C1 segment of cervical spinal cord (tissue), 14 donors: Measurements from ENCODE around the gene PSAP.
A peak's percentile ranks its signal among the peaks of the same experiment; 100 is the strongest.

Experiments used
- DNase-seq, 14 donors: peaks; one replicate each; lab custom pipeline; 2025; lab: John Stamatoyannopoulos, UW

Gene PSAP

DNA sequence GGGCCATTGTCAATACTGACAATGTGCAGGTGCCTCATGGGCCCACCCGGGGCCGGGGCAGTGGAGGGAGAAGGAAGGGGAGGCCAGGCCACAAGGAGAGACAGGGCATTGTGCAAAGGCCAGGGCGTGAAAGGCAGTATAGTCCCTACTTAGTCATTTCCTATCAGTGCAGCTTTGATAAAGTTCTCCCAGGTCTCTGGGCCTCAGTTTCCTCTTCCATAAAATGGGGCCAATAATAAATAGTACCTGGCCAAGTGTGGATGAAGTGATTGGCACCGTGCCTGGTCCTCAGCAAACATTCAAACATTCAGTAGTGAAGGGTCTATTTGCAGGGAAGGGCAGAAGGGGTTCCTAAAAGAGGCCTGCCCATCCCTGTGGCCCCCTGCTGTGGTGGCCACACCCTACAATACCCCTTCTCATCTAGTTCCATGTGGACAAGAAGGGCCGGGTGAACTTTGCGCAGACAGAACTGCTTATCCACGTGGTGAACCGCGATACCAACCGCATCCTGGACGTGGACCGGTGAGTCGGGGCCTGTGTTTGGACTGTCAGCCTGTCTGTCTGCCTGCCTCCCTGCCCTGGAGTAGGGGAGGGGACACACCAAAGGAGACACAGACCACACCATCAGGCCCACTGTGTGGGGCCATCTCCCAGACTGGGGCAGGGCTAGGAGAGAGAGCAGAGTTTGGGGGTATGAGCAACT, 40.9 kb downstream of the PSAP start:
- no peak for DNase-seq

DNA sequence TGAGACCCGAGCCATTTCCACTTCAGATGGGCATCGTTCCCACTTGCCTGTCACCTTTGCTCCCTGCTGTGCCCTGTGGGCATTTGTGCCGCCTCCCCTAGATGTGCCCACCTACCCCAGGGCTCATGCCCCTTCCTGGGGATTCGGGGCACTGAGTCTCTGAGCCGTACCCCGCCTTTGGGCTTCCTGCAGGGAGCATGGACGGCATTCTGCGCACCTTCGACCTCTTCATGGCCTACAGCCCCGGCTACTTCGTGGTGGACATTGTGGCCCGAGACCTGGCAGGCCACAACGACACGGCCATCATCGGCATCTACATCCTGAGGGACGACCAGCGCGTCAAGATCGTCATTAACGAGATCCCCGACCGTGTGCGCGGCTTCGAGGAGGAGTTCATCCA, 41.4 kb downstream of the PSAP start:
- no peak for DNase-seq

DNA sequence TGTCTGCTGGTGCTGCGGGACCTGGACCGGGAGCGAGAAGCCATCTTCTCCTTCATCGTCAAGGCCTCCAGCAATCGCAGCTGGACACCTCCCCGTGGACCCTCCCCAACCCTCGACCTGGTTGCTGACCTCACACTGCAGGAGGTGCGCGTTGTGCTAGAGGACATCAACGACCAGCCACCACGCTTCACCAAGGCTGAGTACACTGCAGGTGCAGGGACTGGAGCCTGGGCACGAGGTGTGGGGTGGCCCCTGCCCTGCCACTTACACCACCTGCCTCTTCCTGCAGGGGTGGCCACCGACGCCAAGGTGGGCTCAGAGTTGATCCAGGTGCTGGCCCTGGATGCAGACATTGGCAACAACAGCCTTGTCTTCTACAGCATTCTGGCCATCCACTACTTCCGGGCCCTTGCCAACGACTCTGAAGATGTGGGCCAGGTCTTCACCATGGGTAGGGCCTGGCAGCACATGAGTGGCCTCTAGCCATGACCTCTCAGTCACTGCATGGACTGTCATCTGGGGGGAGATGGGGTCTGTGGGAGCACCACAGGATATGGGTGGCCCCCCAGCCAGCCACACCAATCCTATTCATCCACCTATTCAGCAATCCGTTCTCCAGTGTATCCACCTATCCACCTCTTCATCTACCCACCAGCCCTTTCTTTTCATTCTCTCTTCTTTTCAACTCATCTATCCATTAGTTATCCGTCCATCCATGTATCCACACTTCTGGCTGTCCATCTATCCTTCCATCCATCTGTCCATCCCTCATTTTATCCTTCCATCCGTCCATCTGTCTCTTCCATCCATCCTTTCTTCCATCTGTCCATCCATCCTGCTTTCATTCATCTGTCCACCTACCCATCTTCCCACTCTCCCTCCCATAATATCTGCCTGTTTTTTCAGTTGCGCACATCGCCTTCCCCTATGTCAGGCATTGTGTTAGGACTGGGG, 43.2 kb downstream of the PSAP start:
- DNase-seq = no peak

DNA sequence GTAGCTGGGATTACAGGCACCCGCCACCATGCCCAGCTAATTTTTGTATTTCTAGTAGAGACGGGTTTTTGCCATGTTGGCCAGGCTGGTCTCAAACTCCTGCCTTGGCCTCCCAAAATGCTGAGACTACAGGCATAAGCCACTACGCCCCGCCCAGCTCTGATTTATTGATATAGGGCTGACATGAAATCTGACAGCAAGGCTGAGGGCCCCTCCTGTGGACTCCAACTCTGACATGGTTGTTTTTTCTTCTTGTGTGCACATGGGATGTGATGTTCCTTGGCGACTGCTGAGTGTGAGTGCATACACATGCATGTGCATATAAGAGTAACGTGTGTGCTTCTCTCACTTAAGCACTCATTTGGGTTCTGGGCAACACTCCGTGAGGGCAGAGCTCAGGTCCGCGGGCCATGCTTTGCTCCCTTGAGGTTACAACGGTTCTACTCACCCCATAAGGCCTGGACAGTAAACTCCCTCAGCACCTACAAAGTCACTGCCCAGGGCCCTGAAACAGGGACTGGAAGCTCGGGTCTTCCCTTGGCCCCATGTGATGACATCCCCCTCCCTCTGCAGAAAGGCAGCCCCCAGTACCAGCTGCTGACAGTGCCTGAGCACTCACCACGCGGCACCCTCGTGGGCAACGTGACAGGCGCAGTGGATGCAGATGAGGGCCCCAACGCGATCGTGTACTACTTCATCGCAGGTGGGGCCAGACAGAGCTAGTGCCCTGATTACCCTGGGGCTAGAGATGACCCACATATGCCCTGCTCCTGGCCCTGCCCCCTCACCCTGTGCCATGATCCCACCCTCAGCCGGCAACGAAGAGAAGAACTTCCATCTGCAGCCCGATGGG, 44.1 kb downstream of the PSAP start:
- DNase-seq = no peak

DNA sequence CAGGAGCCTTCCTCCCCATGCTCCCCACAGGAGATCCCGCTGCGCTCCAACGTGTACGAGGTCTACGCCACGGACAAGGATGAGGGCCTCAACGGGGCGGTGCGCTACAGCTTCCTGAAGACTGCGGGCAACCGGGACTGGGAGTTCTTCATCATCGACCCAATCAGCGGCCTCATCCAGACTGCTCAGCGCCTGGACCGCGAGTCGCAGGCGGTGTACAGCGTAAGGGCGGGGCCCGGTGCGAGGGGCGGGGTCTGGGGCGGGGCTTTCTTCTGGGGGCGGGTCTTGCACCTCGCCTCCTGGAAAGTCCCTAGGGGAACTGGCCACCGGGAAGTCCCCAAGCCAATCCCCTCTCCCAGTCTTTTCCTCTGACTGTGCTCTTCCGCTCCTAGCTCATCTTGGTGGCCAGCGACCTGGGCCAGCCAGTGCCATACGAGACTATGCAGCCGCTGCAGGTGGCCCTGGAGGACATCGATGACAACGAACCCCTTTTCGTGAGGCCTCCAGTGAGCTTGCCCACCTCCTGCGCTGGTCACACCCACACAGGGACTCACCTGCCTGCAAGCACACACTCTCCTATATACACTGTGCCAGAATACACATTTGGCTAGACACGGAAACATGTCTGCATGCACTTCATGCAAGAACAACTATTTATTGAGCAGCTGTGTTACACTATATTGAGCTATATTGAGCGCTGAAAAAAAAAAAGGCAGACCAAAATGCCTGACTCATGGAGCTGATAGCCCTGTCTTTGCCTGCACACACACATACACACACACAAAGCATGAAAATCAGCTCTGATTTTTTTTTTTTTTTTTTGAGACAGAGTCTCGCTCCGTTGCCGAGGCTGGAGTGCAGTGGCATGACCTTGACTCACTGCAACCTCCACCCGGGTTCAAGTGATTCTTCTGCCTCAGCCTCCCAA, 45.0 kb downstream of the PSAP start:
- DNase-seq = peak in 3 of 14 donors; percentile 34 to 63 (median 49)

DNA sequence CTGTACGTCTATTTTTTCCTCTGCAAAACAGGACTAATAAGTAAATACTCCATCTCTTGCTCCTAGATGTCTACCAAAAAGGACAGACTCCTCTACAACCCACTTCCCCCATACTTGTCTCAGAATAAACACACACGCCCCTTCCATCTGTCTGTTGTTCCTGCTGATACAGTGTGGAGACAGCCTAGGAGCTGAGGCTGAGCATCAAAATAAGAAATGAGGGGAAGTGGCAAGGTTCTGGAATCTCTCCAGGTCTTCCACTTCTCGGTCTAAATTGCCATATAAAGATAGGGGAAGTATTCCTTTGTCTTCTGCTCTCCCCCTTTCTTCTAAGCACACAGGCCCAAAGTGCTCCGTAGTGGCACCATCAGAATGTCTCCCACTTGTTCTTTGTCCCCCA, 47.0 kb downstream of the PSAP start:
- peak in 2 of 14 donors; percentile 30 to 49 for DNase-seq

DNA sequence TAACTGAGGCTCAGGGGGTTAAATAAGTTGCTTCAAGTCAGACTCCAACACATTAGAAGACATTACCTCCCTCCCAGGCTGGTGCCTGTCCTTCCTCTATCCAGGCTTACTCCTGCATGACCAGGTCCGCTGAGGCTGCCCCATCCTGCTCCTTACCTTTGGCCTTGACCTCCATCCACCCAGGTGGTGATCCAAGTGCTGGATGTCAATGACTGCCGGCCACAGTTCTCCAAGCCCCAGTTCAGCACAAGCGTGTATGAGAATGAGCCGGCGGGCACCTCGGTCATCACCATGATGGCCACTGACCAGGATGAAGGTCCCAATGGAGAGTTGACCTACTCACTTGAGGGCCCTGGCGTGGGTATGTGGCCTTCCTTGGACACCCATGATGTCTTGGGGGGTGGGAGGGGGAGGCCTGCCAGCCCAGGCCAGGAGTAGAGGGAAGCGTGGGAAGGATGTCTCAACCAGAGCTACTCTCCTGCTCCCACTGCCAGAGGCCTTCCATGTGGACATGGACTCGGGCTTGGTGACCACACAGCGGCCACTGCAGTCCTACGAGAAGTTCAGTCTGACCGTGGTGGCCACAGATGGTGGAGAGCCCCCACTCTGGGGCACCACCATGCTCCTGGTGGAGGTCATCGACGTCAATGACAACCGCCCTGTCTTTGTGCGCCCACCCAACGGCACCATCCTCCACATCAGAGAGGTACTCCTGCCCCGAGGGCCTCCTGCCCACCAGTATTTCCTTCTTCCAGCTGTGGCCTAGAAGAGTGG, 48.1 kb downstream of the PSAP start:
- no peak for DNase-seq

DNA sequence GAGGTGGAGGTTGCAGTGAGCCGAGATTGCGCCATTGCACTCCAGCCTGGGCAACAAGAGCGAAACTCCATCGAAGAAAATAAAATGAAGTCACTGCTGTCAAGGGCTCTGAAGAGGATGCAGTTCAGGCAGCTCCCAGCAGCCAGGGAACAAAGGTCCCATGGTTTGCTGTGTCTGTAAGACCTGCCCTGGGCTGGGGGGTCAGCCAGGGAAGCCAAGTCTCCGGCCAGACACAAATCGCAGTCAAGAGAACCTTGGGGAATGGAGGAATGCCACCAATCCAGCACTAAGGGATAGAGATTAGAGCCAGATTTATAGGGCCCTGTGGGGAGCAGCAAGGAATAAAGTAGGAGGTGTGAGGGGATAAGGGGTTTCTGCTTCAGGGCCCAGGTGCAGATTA, 48.8 kb downstream of the PSAP start:
- no peak for DNase-seq

DNA sequence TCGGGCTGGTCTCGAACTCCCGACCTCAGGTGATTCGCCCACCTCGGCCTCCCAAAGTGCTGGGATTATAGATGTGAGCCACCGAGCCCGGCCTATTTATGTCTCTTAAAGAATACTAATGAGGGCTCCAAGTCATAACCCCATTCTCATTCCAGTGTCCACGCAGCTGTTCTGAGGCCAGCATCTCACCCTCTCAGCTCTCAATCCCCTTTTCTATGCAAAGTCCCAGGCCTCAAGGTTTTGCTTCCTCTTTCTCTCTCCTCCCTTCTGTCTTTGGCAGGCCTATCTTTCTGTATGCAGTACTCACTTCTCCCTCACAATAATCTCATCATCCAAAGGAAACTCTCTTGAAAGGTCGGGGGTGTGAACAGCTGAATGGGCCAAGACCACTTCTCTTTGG, 49.7 kb downstream of the PSAP start:
- DNase-seq = no peak

DNA sequence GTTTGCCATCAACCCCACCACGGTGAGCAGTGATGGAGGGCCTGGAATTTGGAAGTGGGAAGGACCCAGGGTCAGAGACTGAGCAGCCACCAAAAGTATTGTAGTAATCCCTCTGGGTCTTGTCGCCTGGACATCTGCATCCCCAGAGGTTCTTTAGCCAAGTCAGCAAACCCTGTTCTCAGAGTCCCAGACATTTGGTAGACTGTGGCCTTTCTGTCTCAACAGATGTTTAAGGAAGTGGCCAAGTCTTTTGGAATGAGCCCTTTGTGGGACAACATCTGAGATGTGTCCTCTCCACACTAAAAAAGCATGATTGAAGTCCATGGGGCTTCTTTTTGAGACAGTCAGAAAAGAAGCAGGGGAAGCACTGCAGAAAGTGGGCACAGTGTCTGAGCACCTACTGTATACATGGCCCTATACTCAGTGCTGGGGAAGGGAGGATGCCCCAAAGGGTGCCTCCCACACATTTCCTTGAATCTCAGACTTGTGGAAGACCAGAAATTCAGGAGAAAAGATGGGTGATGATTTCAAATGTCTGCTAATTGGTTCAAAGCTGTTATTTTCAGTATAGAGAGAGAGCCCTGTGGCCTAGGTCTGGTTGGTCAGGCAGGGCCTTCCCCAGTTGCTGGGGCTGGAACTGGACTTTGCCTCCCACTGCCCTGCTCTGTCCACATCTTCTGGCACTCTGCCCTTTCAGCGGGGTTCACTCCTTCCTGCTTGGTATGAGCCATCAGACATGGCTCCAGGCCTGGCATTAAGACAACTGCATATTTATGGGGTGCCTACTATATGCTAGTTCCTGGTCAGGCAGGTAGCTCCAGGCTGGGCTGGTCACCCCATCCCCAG, 51.2 kb downstream of the PSAP start:
- DNase-seq = no peak

DNA sequence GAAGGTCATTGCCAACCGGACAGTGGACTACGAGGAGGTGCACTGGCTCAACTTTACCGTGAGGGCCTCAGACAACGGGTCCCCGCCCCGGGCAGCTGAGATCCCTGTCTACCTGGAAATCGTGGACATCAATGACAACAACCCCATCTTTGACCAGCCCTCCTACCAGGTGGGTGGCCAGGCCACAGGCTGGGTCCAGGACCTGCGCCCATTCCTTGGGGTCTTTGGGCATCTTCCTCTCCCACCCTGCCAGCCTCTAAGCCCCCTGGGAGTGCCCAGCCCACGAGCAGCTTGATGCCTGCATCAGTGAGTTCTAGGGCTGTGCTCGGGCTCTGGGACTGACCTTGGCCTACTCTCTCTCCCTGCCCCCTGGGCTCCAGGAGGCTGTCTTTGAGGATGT, 51.9 kb downstream of the PSAP start:
- DNase-seq = no peak

DNA sequence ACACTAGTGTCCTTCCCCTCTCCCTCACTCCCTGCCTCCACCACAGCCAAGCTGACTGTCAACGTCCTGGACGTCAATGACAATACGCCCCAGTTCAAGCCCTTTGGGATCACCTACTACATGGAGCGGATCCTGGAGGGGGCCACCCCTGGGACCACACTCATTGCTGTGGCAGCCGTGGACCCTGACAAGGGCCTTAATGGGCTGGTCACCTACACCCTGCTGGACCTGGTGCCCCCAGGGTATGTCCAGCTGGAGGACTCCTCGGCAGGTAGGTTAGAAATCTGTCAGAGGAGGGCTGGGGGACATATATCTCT, 52.8 kb downstream of the PSAP start:
- no peak for DNase-seq

DNA sequence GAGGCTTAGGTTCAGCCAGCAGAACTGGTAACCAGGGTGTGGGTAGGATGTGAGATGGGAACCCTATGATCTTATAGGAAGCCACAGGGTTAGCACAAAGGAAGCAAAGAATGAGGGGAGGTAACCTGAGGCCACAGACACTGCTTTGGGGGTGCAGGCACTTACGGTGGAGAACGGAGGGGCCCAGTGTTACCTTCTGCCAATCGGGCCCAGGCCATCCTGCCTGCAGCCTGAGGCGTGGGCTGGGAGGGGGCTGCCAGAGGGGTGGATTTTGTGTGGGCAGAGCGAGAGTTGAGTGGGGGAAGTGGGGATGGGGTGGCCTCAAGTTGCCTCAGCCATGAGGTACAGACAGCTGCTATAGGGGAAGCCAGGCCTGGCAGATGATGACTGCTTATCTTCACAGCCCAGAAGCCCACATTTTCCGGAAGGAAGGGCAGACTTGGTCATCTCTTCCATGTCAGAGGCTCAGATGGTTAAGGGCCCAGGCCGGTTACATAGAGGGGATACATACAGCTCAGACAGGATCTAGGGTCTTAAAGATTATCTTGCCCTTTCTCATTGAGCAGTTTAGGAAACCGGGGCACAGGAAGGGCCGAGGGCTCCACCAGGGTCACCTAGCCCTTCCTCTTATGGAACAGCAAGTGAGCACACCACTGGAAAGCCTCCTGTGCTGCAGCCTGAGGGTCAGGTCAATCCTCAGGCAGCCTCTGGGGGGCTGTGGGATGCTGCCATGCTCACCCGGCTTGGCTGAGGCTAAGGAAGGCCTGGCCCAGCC, 53.3 kb downstream of the PSAP start:
- no peak for DNase-seq

DNA sequence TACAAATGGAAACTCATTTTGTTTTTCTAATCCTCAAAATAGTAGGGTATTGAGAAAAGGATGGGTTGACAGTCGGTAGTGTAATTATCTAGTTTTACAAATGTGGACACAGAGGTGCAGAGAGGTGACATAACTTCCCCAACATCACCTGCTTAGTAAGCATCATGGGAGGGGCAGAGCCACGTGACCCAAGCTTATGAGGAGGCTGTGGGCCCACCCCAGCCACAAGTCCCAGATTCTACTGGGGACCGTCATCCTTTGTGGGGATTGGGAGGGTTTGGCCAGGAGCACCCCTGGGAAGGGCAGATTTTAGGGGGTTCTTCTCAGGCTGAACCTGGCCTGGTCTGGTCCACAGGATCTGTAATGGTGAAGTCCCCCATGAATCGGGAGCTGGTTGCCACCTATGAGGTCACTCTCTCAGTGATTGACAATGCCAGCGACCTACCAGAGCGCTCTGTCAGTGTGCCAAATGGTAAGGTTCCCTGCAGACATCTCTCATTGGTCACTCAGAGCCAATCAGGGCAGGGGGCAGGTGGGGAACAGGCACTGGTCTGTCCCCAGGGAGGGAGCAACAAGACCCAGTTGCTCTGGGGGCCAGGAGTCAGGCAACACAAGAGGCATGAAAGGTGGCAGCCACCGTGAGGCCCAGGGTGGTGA, 54.2 kb downstream of the PSAP start:
- no peak for DNase-seq

DNA sequence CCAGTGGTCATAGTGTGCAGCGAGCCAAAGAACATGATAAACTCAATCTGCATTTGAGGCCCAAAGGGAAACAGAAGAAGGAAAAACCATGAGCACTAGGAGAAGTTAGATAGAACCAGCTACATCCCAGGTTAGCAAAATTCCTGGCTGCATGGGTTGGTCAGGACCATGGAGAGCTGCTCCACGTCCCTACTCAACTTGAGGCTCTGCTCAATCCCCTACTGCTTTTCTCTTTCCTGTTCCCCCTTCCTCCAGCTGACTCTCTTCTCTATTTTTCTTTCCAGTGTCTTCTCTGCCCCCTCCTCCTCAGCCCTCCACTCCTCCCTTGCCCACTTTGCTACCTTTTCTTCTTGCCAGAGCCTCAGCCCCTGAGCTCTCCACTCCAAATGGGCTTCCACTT, 55.8 kb downstream of the PSAP start:
- DNase-seq = no peak

DNA sequence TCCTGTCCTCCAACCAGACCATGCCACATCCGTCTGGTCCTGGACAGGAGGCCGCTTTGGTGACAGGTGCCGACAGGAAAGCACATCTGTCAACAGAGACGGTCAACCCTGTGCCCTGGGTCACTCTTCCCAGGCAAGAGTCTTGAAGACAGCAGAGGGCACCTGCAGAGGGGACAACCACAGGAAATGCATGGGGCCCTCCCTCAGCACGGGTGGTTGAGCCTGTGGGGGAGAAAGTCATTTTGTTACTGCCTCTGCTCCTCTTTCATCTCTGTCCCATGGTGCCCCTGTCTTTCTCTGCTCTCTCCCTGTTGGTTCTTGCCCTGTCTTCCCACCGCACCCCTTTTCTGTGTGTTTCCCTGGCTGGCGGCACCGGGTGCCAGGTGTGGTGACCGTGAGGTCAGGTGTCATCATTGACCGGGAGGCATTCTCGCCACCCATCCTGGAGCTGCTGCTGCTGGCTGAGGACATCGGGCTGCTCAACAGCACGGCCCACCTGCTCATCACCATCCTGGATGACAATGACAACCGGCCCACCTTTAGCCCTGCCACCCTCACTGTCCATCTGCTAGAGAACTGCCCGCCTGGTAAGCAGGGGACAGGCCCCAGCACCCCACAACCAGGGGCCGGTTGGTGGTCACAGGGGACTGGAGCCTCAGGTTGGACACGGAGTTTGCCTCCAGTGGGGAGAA, 60.2 kb downstream of the PSAP start:
- DNase-seq = no peak

DNA sequence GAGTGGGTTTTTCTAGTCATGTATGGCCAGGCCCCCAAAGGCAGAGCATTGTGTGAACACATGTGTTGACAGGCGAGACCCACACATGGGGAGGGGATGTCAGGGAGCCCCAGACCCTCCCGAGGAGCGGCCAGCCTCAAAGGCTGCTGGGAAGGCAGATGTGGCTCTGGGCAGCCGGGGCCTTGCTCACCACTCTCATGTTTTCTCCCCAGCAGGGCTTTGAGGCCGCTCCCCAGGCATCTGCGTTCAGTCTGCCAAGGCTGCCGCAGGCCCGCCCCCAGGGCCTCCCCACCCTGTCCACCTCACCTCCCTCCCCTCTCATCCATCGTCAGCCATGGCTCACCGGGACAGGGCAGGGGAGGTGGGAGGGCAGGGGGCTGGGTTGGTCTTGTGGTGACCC, 61.2 kb downstream of the PSAP start:
- DNase-seq = no peak
